ENCODE measurements around the gene CSTA.

The CSTA gene

GRCh38 chr3:122295266-122296062 lies 29.6 kb upstream of the CSTA start:
- Histone ChIP-seq H3K18ac (ENCODE audit: low read length) (no peak overlapping the region), H3K4me2 (ENCODE audit: low read length) (no peak overlapping the region), H3K79me2 (ENCODE audit: control insufficient read depth, insufficient read depth, low read length) (no peaks in the 10 kb centered on the region), H3K27ac (ENCODE audit: low read depth, low read length) (no peak overlapping the region), H3K4me3 (ENCODE audit: low read length) (no peak overlapping the region), H4K5ac (ENCODE audit: low read length) (no peak overlapping the region), H2BK120ac (ENCODE audit: low read depth, low read length) (no peak overlapping the region), H3K4ac (ENCODE audit: low read depth, low read length) (no peak overlapping the region), H3K36me3 (ENCODE audit: control insufficient read depth, insufficient read depth, low read length) (no peaks in the 10 kb centered on the region), H3K56ac (ENCODE audit: low read length) (no peak overlapping the region), H3K27me3 (ENCODE audit: insufficient read depth, low read length, poor library complexity) (no peaks in the 10 kb centered on the region), H3K23ac (ENCODE audit: low read length) (no peak overlapping the region), H2BK15ac (replicated peaks; ENCODE audit: low read depth) (no peak overlapping the region), H3K9ac (ENCODE audit: low read length) (no peak overlapping the region), H3K79me1 (ENCODE audit: low read length) (no peaks in the 10 kb centered on the region), H4K8ac (ENCODE audit: low read depth, low read length) (no peak overlapping the region), H3K4me1 (ENCODE audit: control insufficient read depth, low read depth, low read length) (no peaks in the 10 kb centered on the region), H2BK5ac (ENCODE audit: low read length) (no peak overlapping the region), H2AK5ac (ENCODE audit: low read length) (no peak overlapping the region)
- no peak for DNase-seq
- no CpG with 5 or more reads among the region's 5 CpGs for WGBS (ENCODE audit: extremely low coverage, insufficient coverage, low lambda C conversion rate)

GRCh38 chr3:122298239-122298638 lies 26.8 kb upstream of the CSTA start:
- Histone ChIP-seq H3K79me2 (ENCODE audit: control insufficient read depth, insufficient read depth, low read length) (no peaks in the 10 kb centered on the region), H3K56ac (ENCODE audit: low read length) (no peak overlapping the region), H2BK5ac (ENCODE audit: low read length) (no peak overlapping the region), H3K36me3 (ENCODE audit: control insufficient read depth, insufficient read depth, low read length) (no peaks in the 10 kb centered on the region), H3K9ac (ENCODE audit: low read length) (no peak overlapping the region), H3K23ac (ENCODE audit: low read length) (no peak overlapping the region), H3K4me1 (ENCODE audit: control insufficient read depth, low read depth, low read length) (no peaks in the 10 kb centered on the region), H3K79me1 (ENCODE audit: low read length) (no peaks in the 10 kb centered on the region), H2BK15ac (replicated peaks; ENCODE audit: low read depth) (no peak overlapping the region), H2BK120ac (ENCODE audit: low read depth, low read length) (no peak overlapping the region), H3K4me2 (ENCODE audit: low read length) (no peak overlapping the region), H3K27ac (ENCODE audit: low read depth, low read length) (no peak overlapping the region), H3K18ac (ENCODE audit: low read length) (no peak overlapping the region), H4K5ac (ENCODE audit: low read length) (no peak overlapping the region), H2AK5ac (ENCODE audit: low read length) (no peak overlapping the region), H4K8ac (ENCODE audit: low read depth, low read length) (no peak overlapping the region), H3K4ac (ENCODE audit: low read depth, low read length) (no peak overlapping the region), H3K4me3 (ENCODE audit: low read length) (no peak overlapping the region), H3K27me3 (ENCODE audit: insufficient read depth, low read length, poor library complexity) (no peaks in the 10 kb centered on the region)
- WGBS (ENCODE audit: extremely low coverage, insufficient coverage, low lambda C conversion rate), result no CpG with 5 or more reads among the region's 2 CpGs
- no peak for DNase-seq

- H3K23ac ChIP-seq (ENCODE audit: low read length), result no peak overlapping the region
- no peaks in the 10 kb centered on the region for H3K36me3 ChIP-seq (ENCODE audit: control insufficient read depth, insufficient read depth, low read length)
- no peak overlapping the region for H4K5ac ChIP-seq (ENCODE audit: low read length)
- no peak overlapping the region for H2BK5ac ChIP-seq (ENCODE audit: low read length)
- H3K4me3 ChIP-seq (ENCODE audit: low read length), result no peak overlapping the region
- H3K4me1 ChIP-seq (ENCODE audit: control insufficient read depth, low read depth, low read length), result no peaks in the 10 kb centered on the region
- H2BK120ac ChIP-seq (ENCODE audit: low read depth, low read length), result no peak overlapping the region
- no peak overlapping the region for H4K8ac ChIP-seq (ENCODE audit: low read depth, low read length)
- no peak overlapping the region for H3K56ac ChIP-seq (ENCODE audit: low read length)
- H2AK5ac ChIP-seq (ENCODE audit: low read length), result no peak overlapping the region
- H3K9ac ChIP-seq (ENCODE audit: low read length), result no peak overlapping the region
- H3K79me2 ChIP-seq (ENCODE audit: control insufficient read depth, insufficient read depth, low read length), result no peaks in the 10 kb centered on the region
- no peak for DNase-seq
- H3K4ac ChIP-seq (ENCODE audit: low read depth, low read length), result no peak overlapping the region
- H3K79me1 ChIP-seq (ENCODE audit: low read length), result no peaks in the 10 kb centered on the region
- no peaks in the 10 kb centered on the region for H3K27me3 ChIP-seq (ENCODE audit: insufficient read depth, low read length, poor library complexity)
- no peak overlapping the region for H3K27ac ChIP-seq (ENCODE audit: low read depth, low read length)
- no peak overlapping the region for H3K18ac ChIP-seq (ENCODE audit: low read length)
- no peak overlapping the region for H3K4me2 ChIP-seq (ENCODE audit: low read length)
- no peak overlapping the region for H2BK15ac ChIP-seq (replicated peaks; ENCODE audit: low read depth)
These were observed 25.8 kb upstream of the CSTA start for GRCh38 chr3:122299215-122299614.

- Histone ChIP-seq H3K79me1 (ENCODE audit: low read length) (no peaks in the 10 kb centered on the region), H3K9ac (ENCODE audit: low read length) (no peak overlapping the region), H3K4me1 (ENCODE audit: control insufficient read depth, low read depth, low read length) (no peaks in the 10 kb centered on the region), H3K23ac (ENCODE audit: low read length) (no peak overlapping the region), H3K4ac (ENCODE audit: low read depth, low read length) (no peak overlapping the region), H3K4me3 (ENCODE audit: low read length) (no peak overlapping the region), H3K27ac (ENCODE audit: low read depth, low read length) (no peak overlapping the region), H3K79me2 (ENCODE audit: control insufficient read depth, insufficient read depth, low read length) (no peaks in the 10 kb centered on the region), H3K36me3 (ENCODE audit: control insufficient read depth, insufficient read depth, low read length) (no peaks in the 10 kb centered on the region), H3K4me2 (ENCODE audit: low read length) (no peak overlapping the region), H4K8ac (ENCODE audit: low read depth, low read length) (no peak overlapping the region), H3K56ac (ENCODE audit: low read length) (no peak overlapping the region), H2BK15ac (replicated peaks; ENCODE audit: low read depth) (no peak overlapping the region), H2AK5ac (ENCODE audit: low read length) (no peak overlapping the region), H2BK5ac (ENCODE audit: low read length) (no peak overlapping the region), H3K18ac (ENCODE audit: low read length) (no peak overlapping the region), H3K27me3 (ENCODE audit: insufficient read depth, low read length, poor library complexity) (no peaks in the 10 kb centered on the region), H4K5ac (ENCODE audit: low read length) (no peak overlapping the region), H2BK120ac (ENCODE audit: low read depth, low read length) (no peak overlapping the region)
- DNase-seq, result peak; percentile 54
- WGBS (ENCODE audit: extremely low coverage, insufficient coverage, low lambda C conversion rate), result no CpG with 5 or more reads among the region's 12 CpGs
These were observed 25.1 kb upstream of the CSTA start for GRCh38 chr3:122299872-122300460.

GRCh38 chr3:122301063-122301462 lies 24.0 kb upstream of the CSTA start:
- no peak overlapping the region for H3K56ac ChIP-seq (ENCODE audit: low read length)
- no peak overlapping the region for H3K23ac ChIP-seq (ENCODE audit: low read length)
- H3K27ac ChIP-seq (ENCODE audit: low read depth, low read length), result no peak overlapping the region
- no peak overlapping the region for H2AK5ac ChIP-seq (ENCODE audit: low read length)
- H3K79me2 ChIP-seq (ENCODE audit: control insufficient read depth, insufficient read depth, low read length), result no peaks in the 10 kb centered on the region
- no peaks in the 10 kb centered on the region for H3K27me3 ChIP-seq (ENCODE audit: insufficient read depth, low read length, poor library complexity)
- no peak overlapping the region for H3K4ac ChIP-seq (ENCODE audit: low read depth, low read length)
- H3K9ac ChIP-seq (ENCODE audit: low read length), result no peak overlapping the region
- no peak overlapping the region for H3K4me3 ChIP-seq (ENCODE audit: low read length)
- H2BK120ac ChIP-seq (ENCODE audit: low read depth, low read length), result no peak overlapping the region
- no peak overlapping the region for H3K4me2 ChIP-seq (ENCODE audit: low read length)
- no peak overlapping the region for H3K18ac ChIP-seq (ENCODE audit: low read length)
- no peak overlapping the region for H4K5ac ChIP-seq (ENCODE audit: low read length)
- H4K8ac ChIP-seq (ENCODE audit: low read depth, low read length), result no peak overlapping the region
- H2BK15ac ChIP-seq (replicated peaks; ENCODE audit: low read depth), result no peak overlapping the region
- no peak overlapping the region for H2BK5ac ChIP-seq (ENCODE audit: low read length)
- H3K36me3 ChIP-seq (ENCODE audit: control insufficient read depth, insufficient read depth, low read length), result no peaks in the 10 kb centered on the region
- H3K79me1 ChIP-seq (ENCODE audit: low read length), result no peaks in the 10 kb centered on the region
- H3K4me1 ChIP-seq (ENCODE audit: control insufficient read depth, low read depth, low read length), result no peaks in the 10 kb centered on the region
- DNase-seq, result no peak

Measured in mesendoderm (in vitro differentiated cells).